ENCODE data around the gene STAC3. TPM values are rescaled to one million over a fixed set of nuclear protein-coding genes. Genes with fewer than 3 reads are reported as not detected.

Gene STAC3
- total and polyA plus RNA-seq, 2 of the 8 experiments (the other 6 are each of a cell fraction or from before 2014, with no cell fraction given) = 0.70 to 1.3 TPM

DNA sequence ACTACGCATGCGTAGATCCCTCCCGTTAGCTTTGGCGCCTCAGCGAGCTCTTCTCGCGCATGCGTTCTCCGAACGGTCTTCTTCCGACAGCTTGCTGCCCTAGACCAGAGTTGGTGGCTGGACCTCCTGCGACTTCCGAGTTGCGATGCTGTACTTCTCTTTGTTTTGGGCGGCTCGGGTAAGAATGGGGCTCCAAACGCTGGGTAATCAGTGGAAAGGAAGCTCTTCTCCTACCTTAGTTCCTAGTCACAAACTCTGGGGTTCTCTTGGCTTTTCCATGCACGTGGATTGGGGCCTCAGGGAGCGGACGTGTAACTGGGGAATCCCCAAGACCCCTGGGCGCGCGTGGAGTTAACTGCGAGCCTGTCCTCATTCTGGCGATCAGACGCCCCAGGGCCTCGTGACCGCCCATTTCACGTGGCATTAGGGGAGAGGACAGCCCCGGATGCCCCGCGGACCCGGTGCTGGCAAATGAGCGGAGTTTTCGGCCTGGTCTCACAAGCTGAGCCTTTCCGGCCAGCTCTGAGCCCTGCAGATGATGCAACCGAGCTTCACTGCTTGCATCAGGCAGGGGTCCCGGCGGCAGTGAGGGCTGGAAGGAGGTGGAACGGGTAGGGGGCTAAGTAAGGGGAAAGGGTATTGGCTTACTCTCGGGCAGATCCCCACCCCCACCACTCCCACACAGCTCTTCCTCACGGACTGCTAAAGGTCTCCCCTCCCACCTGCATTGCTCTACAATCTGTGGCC, 21.2 kb downstream of the STAC3 start, which contains the start of gene SHMT2:
Gene SHMT2 (plus strand): TSS at position 78 of the 747 bp plus-strand sequence. CDS start 68 bp downstream, at position 146.
- Histone ChIP-seq H3K9ac (replicated peaks in 1 of 4; ENCODE audit: extremely low read depth in 1 of 4, low read depth in 3 of 4, low read length in 3 of 4) (peak within 1 kb of the TSS; percentile 90 to 99 (median 96)), H4K8ac (ENCODE audit: extremely low read depth, insufficient read depth, low read length) (peak within 1 kb of the TSS; percentile 98), H3K79me2 (ENCODE audit: control insufficient read depth in 1 of 2, insufficient read depth in 2 of 2, low read length in 2 of 2) (peaks cover 6 to 15% of the 10 kb centered on the region in 2 experiments; a peak in 3 of 4 replicates), H2BK120ac (replicated peaks; ENCODE audit: low read depth, low read length) (no peak within 1 kb of the TSS), H2AK5ac (ENCODE audit: low read depth, low read length) (peak within 1 kb of the TSS; percentile 68), H3K4me1 (replicated peaks in 1 of 4; ENCODE audit: control insufficient read depth in 3 of 4, insufficient read depth in 4 of 4, low read length in 3 of 4) (peaks cover 4 to 43% (median 21%) of the 10 kb centered on the region in 4 experiments), H3K56ac (replicated peaks; ENCODE audit: insufficient read length, low read depth, low read length) (peak within 1 kb of the TSS; percentile 88), H3K18ac (ENCODE audit: extremely low read depth, low read length) (peak within 1 kb of the TSS; percentile 93), H3K4me2 (ENCODE audit: insufficient read depth in 1 of 2, low read depth in 2 of 2, low read length in 2 of 2) (peak within 1 kb of the TSS; percentile 94 to 95), H3K9me3 (ENCODE audit: insufficient read depth in 2 of 2, low read depth in 1 of 2, low read length in 1 of 2) (no peaks in the 10 kb centered on the region), H4K20me1 (replicated peaks in 1 of 2; ENCODE audit: control insufficient read depth in 1 of 2, insufficient read depth in 2 of 2, low read length in 2 of 2) (peaks cover 12 to 28% of the 10 kb centered on the region in 2 experiments), H2BK12ac (ENCODE audit: low read depth, low read length) (peak within 1 kb of the TSS; percentile 41), H3K4ac (replicated peaks; ENCODE audit: insufficient read length, low read depth, low read length) (peak within 1 kb of the TSS; percentile 1), H3K27me3 (replicated peaks in 1 of 4; ENCODE audit: control insufficient read depth in 3 of 4, extremely low read depth in 1 of 4, insufficient read depth in 3 of 4, low read length in 3 of 4) (peaks cover 11 to 32% (median 26%) of the 10 kb centered on the region in 4 experiments), H3K23me2 (ENCODE audit: low read depth, low read length) (peaks cover 14% of the 10 kb centered on the region), H3K14ac (ENCODE audit: insufficient read length) (no peak within 1 kb of the TSS), H3K36me3 (ENCODE audit: control insufficient read depth in 2 of 4, insufficient read depth in 4 of 4, low read length in 3 of 4) (peaks cover 29 to 42% (median 35%) of the 10 kb centered on the region in 4 experiments), H4K5ac (ENCODE audit: insufficient read length, low read depth, low read length) (peak within 1 kb of the TSS; percentile 42), H2BK20ac (ENCODE audit: low read length) (no peak within 1 kb of the TSS), H2BK15ac (ENCODE audit: low read length) (peak within 1 kb of the TSS; percentile 75; the same call in 1 of the 2 replicates), H3K27ac (ENCODE audit: low read depth, low read length) (peak within 1 kb of the TSS; percentile 85), H3K79me1 (ENCODE audit: low read depth, low read length) (peaks cover 11% of the 10 kb centered on the region), H2AFZ (ENCODE audit: low read length) (no peak within 1 kb of the TSS), H3K23ac (ENCODE audit: insufficient read length) (no peak within 1 kb of the TSS), H4K91ac (replicated peaks; ENCODE audit: insufficient read length, low read length) (peak within 1 kb of the TSS; percentile 84), H2BK5ac (ENCODE audit: low read depth, low read length) (peak within 1 kb of the TSS; percentile 96), H3K4me3 (ENCODE audit: extremely low read depth in 1 of 4, insufficient read depth in 2 of 4, low read depth in 3 of 4, low read length in 4 of 4) (peak within 1 kb of the TSS; percentile 69 to 93 (median 81))
- POLR2A ChIA-PET (ENCODE audit: partially characterized antibody) = interaction anchor here (0.6 to 23.7 kb wide), 35 partner anchors 0 to 1125 kb away, joined by 3 to 852 read pairs (median 6); partner anchors contain the start of genes DCTN2, GLI1, INHBE and LRP1
- DNase-seq (ENCODE audit: low read depth in 1 of 2, low spot score in 2 of 2) = peak; percentile 91 to 94
- CTCF ChIA-PET (ENCODE audit: partially characterized antibody) = interaction anchor here (0.7 to 27.9 kb wide), 11 partner anchors 13 to 229 kb away, joined by 3 to 726 read pairs (median 3); partner anchors contain the start of genes INHBE, NXPH4 and STAC3
- WGBS, 2 experiments (ENCODE audit: extremely low coverage in 1 of 2, insufficient coverage in 1 of 2, insufficient read length in 1 of 2, insufficient replicate concordance in 2 of 2, low coverage in 1 of 2, low lambda C conversion rate in 2 of 2, missing lambda C conversion rate in 1 of 2) = 1% methylated on average over 42 of the region's 42 CpGs; no CpG with 5 or more reads in 1 of the 2 experiments
- FAIRE-seq = peak; percentile 98
- peak; percentile 77; the same call in 1 of the 2 replicates for TF ChIP-seq JUND (IDR thresholded peaks at IDR 0.05; ENCODE audit: low read length)
- TF ChIP-seq SIRT6 (IDR thresholded peaks at IDR 0.05; ENCODE audit: low read length) = no peak
- TF ChIP-seq SUZ12 (IDR thresholded peaks at IDR 0.05; ENCODE audit: low read length) = no peak
- TF ChIP-seq USF2 (IDR thresholded peaks at IDR 0.05; ENCODE audit: low read length) = no peak
- TF ChIP-seq EP300 (IDR thresholded peaks at IDR 0.05; ENCODE audit: borderline replicate concordance in 1 of 2, low read depth in 2 of 2, low read length in 2 of 2) = 0 out of 3 replicates have a peak, but pooled peaks of 1 of the 2 experiments have one; percentile 37
- TF ChIP-seq SP4 (IDR thresholded peaks at IDR 0.05; ENCODE audit: low read length) = peak; percentile 77; the same call in 1 of the 2 replicates
- no peak for TF ChIP-seq CREB1 (IDR thresholded peaks at IDR 0.05)
- no peak for TF ChIP-seq POU5F1 (IDR thresholded peaks at IDR 0.05; ENCODE audit: low read depth, low read length)
- no peak for TF ChIP-seq RAD21 (IDR thresholded peaks at IDR 0.05 in 1 of 2, conservative IDR thresholded peaks at IDR 0.05 in 1 of 2; ENCODE audit: low read depth in 2 of 2, low read length in 2 of 2)
- TF ChIP-seq CBX5 (IDR thresholded peaks at IDR 0.05; ENCODE audit: low read depth, low read length) = no peak
